HG02938 (cell line): Measurements from ENCODE around the gene CELF5.
"Not testable (repeated sequence)": the region's sequence is repeated elsewhere in the genome, so short reads cannot be mapped to it uniquely, and the experiment has no call there.

ENCODE experiments used
- ATAC-seq: cut with Tn5 transposase; IDR thresholded peaks from one replicate; pipeline ENCODE4 v1.9.1; 2021; ENCODE audit warnings: mild to moderate bottlenecking, moderate library complexity; ENCODE audit not compliant: unreplicated experiment

CELF5 gene

GRCh38 chr19:3316659-3317207 is 92.3 kb downstream of the CELF5 start:
- no peak for ATAC-seq

- ATAC-seq: no peak
Observed at GRCh38 chr19:3319643-3320353, 95.3 kb downstream of the CELF5 start.

- no peak for ATAC-seq
Observed at GRCh38 chr19:3320354-3320670, 95.9 kb downstream of the CELF5 start.

- ATAC-seq: no peak
Observed at GRCh38 chr19:3320853-3321252, 96.4 kb downstream of the CELF5 start.

- no peak for ATAC-seq
Observed at GRCh38 chr19:3321696-3322095, 97.2 kb downstream of the CELF5 start.

GRCh38 chr19:3322199-3322978 is 97.9 kb downstream of the CELF5 start:
- ATAC-seq: no peak

GRCh38 chr19:3323026-3323425 is 98.6 kb downstream of the CELF5 start:
- ATAC-seq: no peak

GRCh38 chr19:3323658-3324057 is 99.2 kb downstream of the CELF5 start:
- ATAC-seq: no peak

- ATAC-seq: no peak
Observed at GRCh38 chr19:3324405-3324856, 100.0 kb downstream of the CELF5 start.

GRCh38 chr19:3325451-3325850 is 101.0 kb downstream of the CELF5 start:
- ATAC-seq: no peak

- ATAC-seq: no peak
Observed at GRCh38 chr19:3328743-3329142, 104.3 kb downstream of the CELF5 start.

- no peak for ATAC-seq
Observed at GRCh38 chr19:3330047-3330446, 105.6 kb downstream of the CELF5 start.

GRCh38 chr19:3332232-3332631 is 107.8 kb downstream of the CELF5 start:
- ATAC-seq: not testable (repeated sequence)

- ATAC-seq: no peak
Observed at GRCh38 chr19:3333020-3333583, 108.6 kb downstream of the CELF5 start.

- ATAC-seq: no peak
Observed at GRCh38 chr19:3333662-3334061, 109.2 kb downstream of the CELF5 start.

GRCh38 chr19:3334749-3335430 is 110.4 kb downstream of the CELF5 start:
- not testable (repeated sequence) for ATAC-seq

- no peak for ATAC-seq
Observed at GRCh38 chr19:3335431-3336350, 111.2 kb downstream of the CELF5 start.

GRCh38 chr19:3336351-3336679 is 111.9 kb downstream of the CELF5 start:
- ATAC-seq: no peak

GRCh38 chr19:3336680-3337523 is 112.4 kb downstream of the CELF5 start:
- no peak for ATAC-seq
